Raji (cell line): ENCODE results near the gene TP53I11.

Experiments used
- POLR2A ChIP-seq: IDR thresholded peaks from 2 replicates; pipeline ENCODE4 v1.6.1; 2011; ENCODE audit warnings: low read depth, low read length, control low read depth; ENCODE audit not compliant: insufficient read depth

TP53I11 gene

GRCh38 chr11:44950625-44951476, at the start of gene TP53I11:
Gene TP53I11 (minus strand): TSS chr11:44950883. CDS start chr11:44938335, 12,548 bp downstream.
- no peak for TF ChIP-seq POLR2A

GRCh38 chr11:44999068-44999467, 48.4 kb upstream of the TP53I11 start:
- TF ChIP-seq POLR2A = no peak

GRCh38 chr11:44998051-44998450, 47.4 kb upstream of the TP53I11 start:
- no peak for TF ChIP-seq POLR2A

- TF ChIP-seq POLR2A = no peak
These were observed 46.9 kb upstream of the TP53I11 start for GRCh38 chr11:44997566-44997965.

- TF ChIP-seq POLR2A = no peak
These were observed 44.1 kb upstream of the TP53I11 start for GRCh38 chr11:44994753-44995152.

GRCh38 chr11:44993971-44994704, 43.5 kb upstream of the TP53I11 start:
- TF ChIP-seq POLR2A = no peak

GRCh38 chr11:44992774-44993173, 42.1 kb upstream of the TP53I11 start:
- TF ChIP-seq POLR2A = no peak

GRCh38 chr11:44992181-44992582, 41.5 kb upstream of the TP53I11 start:
- no peak for TF ChIP-seq POLR2A

- no peak for TF ChIP-seq POLR2A
These were observed 40.0 kb upstream of the TP53I11 start for GRCh38 chr11:44990665-44991064.

GRCh38 chr11:44989831-44990566, 39.3 kb upstream of the TP53I11 start:
- TF ChIP-seq POLR2A = no peak

GRCh38 chr11:44988981-44989635, 38.4 kb upstream of the TP53I11 start:
- TF ChIP-seq POLR2A = no peak

GRCh38 chr11:44988111-44988510, 37.4 kb upstream of the TP53I11 start:
- TF ChIP-seq POLR2A = no peak

GRCh38 chr11:44987506-44987905, 36.8 kb upstream of the TP53I11 start:
- TF ChIP-seq POLR2A = no peak

GRCh38 chr11:44986315-44986714, 35.6 kb upstream of the TP53I11 start:
- TF ChIP-seq POLR2A = no peak

- no peak for TF ChIP-seq POLR2A
These were observed 35.0 kb upstream of the TP53I11 start for GRCh38 chr11:44985721-44986120.
